Muscle layer of colon (tissue), 2 donors: Measurements from ENCODE around the gene PACC1.

Source experiments
- H3K27ac ChIP-seq: one replicate; pipeline ENCODE4 v1.7.0; 2013; ENCODE audit warnings: low read depth, mild to moderate bottlenecking, low read length, moderate library complexity
- H3K27me3 ChIP-seq, 2 donors: one replicate each; pipeline ENCODE4 v1.7.0; 2013; ENCODE audit warnings: low read length in 2 of 2, mild to moderate bottlenecking in 2 of 2; ENCODE audit not compliant: insufficient read depth in 2 of 2, control insufficient read depth in 1 of 2
- H3K36me3 ChIP-seq: one replicate; pipeline ENCODE4 v1.7.0; 2013; ENCODE audit warnings: mild to moderate bottlenecking, low read length; ENCODE audit not compliant: insufficient read depth
- H3K4me1 ChIP-seq: one replicate; pipeline ENCODE4 v1.7.0; 2013; ENCODE audit warnings: mild to moderate bottlenecking, low read length; ENCODE audit not compliant: insufficient read depth
- H3K4me3 ChIP-seq, 2 donors: one replicate each; pipeline ENCODE4 v1.7.0; 2013; ENCODE audit warnings: low read length in 2 of 2, low read depth in 1 of 2, mild to moderate bottlenecking in 1 of 2, moderate library complexity in 1 of 2
- H3K9ac ChIP-seq: one replicate; pipeline ENCODE4 v1.7.0; 2013; ENCODE audit warnings: low read length
- H3K9me3 ChIP-seq: one replicate; pipeline ENCODE4 v1.7.0; 2013; ENCODE audit warnings: mild to moderate bottlenecking, low read length
- donor health status: abdominal sarcoma.
- donor health status: Adenocarcinoma of cecum.

PACC1 gene

GRCh38 chr1:212414328-212415106, at the start of gene PACC1:
Gene PACC1, minus strand, starts transcription at chr1:212414886. Its CDS starts 129 bp downstream, at chr1:212414757.
- no peaks in the 10 kb centered on the region for H3K27me3 ChIP-seq
- H3K9me3 ChIP-seq = no peaks in the 10 kb centered on the region
- H3K9ac ChIP-seq = peak within 1 kb of the TSS; percentile 4
- peak within 1 kb of the TSS; percentile 52 for H3K27ac ChIP-seq
- peaks cover 7% of the 10 kb centered on the region for H3K4me1 ChIP-seq
- H3K36me3 ChIP-seq = no peaks in the 10 kb centered on the region
- peak within 1 kb of the TSS; percentile 88 to 89 for H3K4me3 ChIP-seq

- H3K9ac ChIP-seq = no peak overlapping the region
- no peak overlapping the region for H3K27ac ChIP-seq
Measured at GRCh38 chr1:212463565-212464285, 49.0 kb upstream of the PACC1 start.

GRCh38 chr1:212461916-212462660, 47.4 kb upstream of the PACC1 start:
- Histone ChIP-seq H3K4me1 (no peaks in the 10 kb centered on the region), H3K36me3 (no peaks in the 10 kb centered on the region), H3K27me3 (no peaks in the 10 kb centered on the region), H3K9ac (no peak overlapping the region), H3K27ac (no peak overlapping the region), H3K9me3 (no peaks in the 10 kb centered on the region), H3K4me3 (no peak overlapping the region)

More at GRCh38 chr1:212463565-212464285, 49.0 kb upstream of the PACC1 start:
- Histone ChIP-seq H3K27me3 (no peaks in the 10 kb centered on the region), H3K36me3 (no peaks in the 10 kb centered on the region), H3K4me3 (no peak overlapping the region), H3K4me1 (no peaks in the 10 kb centered on the region), H3K9me3 (no peaks in the 10 kb centered on the region)

GRCh38 chr1:212460376-212460775, 45.7 kb upstream of the PACC1 start:
- Histone ChIP-seq H3K9me3 (no peaks in the 10 kb centered on the region), H3K27me3 (no peaks in the 10 kb centered on the region), H3K4me1 (no peaks in the 10 kb centered on the region), H3K27ac (no peak overlapping the region), H3K36me3 (no peaks in the 10 kb centered on the region), H3K4me3 (no peak overlapping the region), H3K9ac (no peak overlapping the region)

- no peaks in the 10 kb centered on the region for H3K4me1 ChIP-seq
- no peaks in the 10 kb centered on the region for H3K9me3 ChIP-seq
- no peaks in the 10 kb centered on the region for H3K27me3 ChIP-seq
- H3K36me3 ChIP-seq = no peaks in the 10 kb centered on the region
- no peak overlapping the region for H3K9ac ChIP-seq
- H3K27ac ChIP-seq = no peak overlapping the region
- no peak overlapping the region for H3K4me3 ChIP-seq
Measured at GRCh38 chr1:212459656-212460055, 45.0 kb upstream of the PACC1 start.

- no peaks in the 10 kb centered on the region for H3K36me3 ChIP-seq
- H3K27ac ChIP-seq = no peak overlapping the region
- H3K4me1 ChIP-seq = no peaks in the 10 kb centered on the region
- no peak overlapping the region for H3K4me3 ChIP-seq
- no peak overlapping the region for H3K9ac ChIP-seq
- H3K27me3 ChIP-seq = no peaks in the 10 kb centered on the region
- no peaks in the 10 kb centered on the region for H3K9me3 ChIP-seq
Measured at GRCh38 chr1:212458817-212459216, 44.1 kb upstream of the PACC1 start.

GRCh38 chr1:212457740-212458338, 43.2 kb upstream of the PACC1 start:
- no peaks in the 10 kb centered on the region for H3K9me3 ChIP-seq
- H3K4me3 ChIP-seq = no peak overlapping the region
- peaks cover 8% of the 10 kb centered on the region for H3K4me1 ChIP-seq
- H3K36me3 ChIP-seq = no peaks in the 10 kb centered on the region
- H3K27me3 ChIP-seq = no peaks in the 10 kb centered on the region
- no peak overlapping the region for H3K27ac ChIP-seq
- H3K9ac ChIP-seq = no peak overlapping the region

- H3K36me3 ChIP-seq = no peaks in the 10 kb centered on the region
- peaks cover 16% of the 10 kb centered on the region for H3K4me1 ChIP-seq
- no peak overlapping the region for H3K9ac ChIP-seq
- no peak overlapping the region for H3K4me3 ChIP-seq
- no peaks in the 10 kb centered on the region for H3K27me3 ChIP-seq
- H3K9me3 ChIP-seq = no peaks in the 10 kb centered on the region
- no peak overlapping the region for H3K27ac ChIP-seq
Measured at GRCh38 chr1:212455803-212456528, 41.3 kb upstream of the PACC1 start.

- H3K36me3 ChIP-seq = no peaks in the 10 kb centered on the region
- no peak overlapping the region for H3K4me3 ChIP-seq
- H3K27ac ChIP-seq = no peak overlapping the region
- H3K4me1 ChIP-seq = peaks cover 16% of the 10 kb centered on the region
- H3K9ac ChIP-seq = no peak overlapping the region
- H3K9me3 ChIP-seq = no peaks in the 10 kb centered on the region
- no peaks in the 10 kb centered on the region for H3K27me3 ChIP-seq
Measured at GRCh38 chr1:212455401-212455800, 40.7 kb upstream of the PACC1 start.

GRCh38 chr1:212454741-212455140, 40.1 kb upstream of the PACC1 start:
- H3K36me3 ChIP-seq = no peaks in the 10 kb centered on the region
- H3K4me1 ChIP-seq = peaks cover 16% of the 10 kb centered on the region
- H3K9ac ChIP-seq = no peak overlapping the region
- H3K4me3 ChIP-seq = no peak overlapping the region
- no peaks in the 10 kb centered on the region for H3K27me3 ChIP-seq
- H3K9me3 ChIP-seq = no peaks in the 10 kb centered on the region
- H3K27ac ChIP-seq = no peak overlapping the region
